Hepatocyte (in vitro differentiated cells): ENCODE measurements around the gene MRPL19.

Experiments used
- EZH2 ChIP-seq: fragments of 200-600 bp; sonication (generic); IDR thresholded peaks from 2 replicates; pipeline ENCODE4 v1.6.1; 2016; ENCODE audit warnings: antibody characterized with exemption, mild to moderate bottlenecking, borderline replicate concordance
- TF ChIP-seq, protein P1 (sequence below): fragments of 200-600 bp; sonication (generic); IDR thresholded peaks from 2 replicates; pipeline ENCODE4 v1.5.1; 2016; ENCODE audit warnings: antibody characterized with exemption, mild to moderate bottlenecking; ENCODE audit not compliant: poor library complexity

DNA sequence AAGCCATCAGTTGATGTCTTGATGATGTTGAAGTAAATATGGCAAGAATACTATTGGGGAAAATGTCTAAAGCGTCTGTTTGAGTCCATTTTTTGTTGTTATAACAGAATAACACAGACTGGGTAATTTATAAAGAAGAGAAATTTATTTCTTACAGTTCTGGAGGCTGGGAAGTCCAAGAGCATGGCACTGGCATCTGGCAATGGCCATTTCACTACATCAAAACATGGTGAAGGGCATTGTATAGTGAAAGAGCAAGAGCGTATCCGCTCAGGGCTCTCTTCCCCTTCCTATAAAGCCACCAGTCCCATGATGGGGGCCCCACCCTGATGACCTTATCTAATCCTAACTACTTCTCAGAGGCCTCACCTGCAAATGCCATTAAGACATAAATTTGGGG lies 29.6 kb upstream of the MRPL19 start:
- TF ChIP-seq, protein P1, sequence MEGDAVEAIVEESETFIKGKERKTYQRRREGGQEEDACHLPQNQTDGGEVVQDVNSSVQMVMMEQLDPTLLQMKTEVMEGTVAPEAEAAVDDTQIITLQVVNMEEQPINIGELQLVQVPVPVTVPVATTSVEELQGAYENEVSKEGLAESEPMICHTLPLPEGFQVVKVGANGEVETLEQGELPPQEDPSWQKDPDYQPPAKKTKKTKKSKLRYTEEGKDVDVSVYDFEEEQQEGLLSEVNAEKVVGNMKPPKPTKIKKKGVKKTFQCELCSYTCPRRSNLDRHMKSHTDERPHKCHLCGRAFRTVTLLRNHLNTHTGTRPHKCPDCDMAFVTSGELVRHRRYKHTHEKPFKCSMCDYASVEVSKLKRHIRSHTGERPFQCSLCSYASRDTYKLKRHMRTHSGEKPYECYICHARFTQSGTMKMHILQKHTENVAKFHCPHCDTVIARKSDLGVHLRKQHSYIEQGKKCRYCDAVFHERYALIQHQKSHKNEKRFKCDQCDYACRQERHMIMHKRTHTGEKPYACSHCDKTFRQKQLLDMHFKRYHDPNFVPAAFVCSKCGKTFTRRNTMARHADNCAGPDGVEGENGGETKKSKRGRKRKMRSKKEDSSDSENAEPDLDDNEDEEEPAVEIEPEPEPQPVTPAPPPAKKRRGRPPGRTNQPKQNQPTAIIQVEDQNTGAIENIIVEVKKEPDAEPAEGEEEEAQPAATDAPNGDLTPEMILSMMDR: no peak
- TF ChIP-seq EZH2: no peak
